AG04450 (cell line): Measurements from ENCODE around the gene BGN. TPM values are rescaled to one million over a fixed set of nuclear protein-coding genes. Genes with fewer than 3 reads are reported as not detected.

Experiments used
- CTCF ChIA-PET: fragments of 300-600, 350-600 bp; formaldehyde crosslinking; extraction: SDS; loops from one replicate; lab custom pipeline; 2022; ENCODE audit warnings: antibody characterized with exemption, inconsistent platforms; lab: Charles Lee
- POLR2A ChIA-PET: fragments of 350-600 bp; formaldehyde crosslinking; extraction: SDS; loops from one replicate; lab custom pipeline; 2021; ENCODE audit warnings: antibody characterized with exemption, inconsistent platforms; lab: Yijun Ruan, JAX
- DNase-seq: peaks from one replicate; pipeline ENCODE4 v3.0.0-alpha.2; 2011; ENCODE audit warnings: low read depth, low spot score
- H3K27ac ChIP-seq: one replicate; pipeline ENCODE4 v1.5.1; 2012; ENCODE audit warnings: low read depth, low read length, control low read depth
- H3K27me3 ChIP-seq: one replicate; pipeline ENCODE4 v1.6.0; 2012; ENCODE audit warnings: low read length; ENCODE audit not compliant: control insufficient read depth, insufficient read depth
- H3K4me3 ChIP-seq: 2 replicates; pipeline ENCODE4 v1.5.1; 2011; ENCODE audit warnings: mild to moderate bottlenecking, low read depth, low read length, control low read depth
- H3K9me3 ChIP-seq: 2 replicates; pipeline ENCODE4 v1.5.1; 2012; ENCODE audit warnings: low read length; ENCODE audit not compliant: control insufficient read depth, insufficient read depth
- CTCF ChIP-seq: IDR thresholded peaks from 2 replicates; pipeline ENCODE4 v1.5.1; 2011; ENCODE audit warnings: low read depth, low read length, control low read depth, inconsistent platforms
- polyA plus RNA-seq: library from polyadenylated mRNA; depleted of rRNA; stranded (reverse); fragments of >200 nt; gene quantifications from 2 replicates; pipeline ENCODE4 v1.2.3, GENCODE V29; 2011

Gene BGN
- polyA plus RNA-seq, 1 experiment = 97.2 TPM

GRCh38 chrX:153486171-153486570 lies 8.6 kb upstream of the BGN start:
- no peak overlapping the region for H3K4me3 ChIP-seq
- no peaks in the 10 kb centered on the region for H3K9me3 ChIP-seq
- CTCF ChIA-PET = no interaction called here
- H3K27me3 ChIP-seq = no peaks in the 10 kb centered on the region
- POLR2A ChIA-PET = no interaction called here
- no peak for DNase-seq
- no peak for TF ChIP-seq CTCF
- H3K27ac ChIP-seq = no peak overlapping the region

GRCh38 chrX:153487590-153488071 lies 7.1 kb upstream of the BGN start:
- DNase-seq = no peak
- POLR2A ChIA-PET = no interaction called here
- CTCF ChIA-PET = interaction anchor here (0.6 kb wide), 1 partner anchor 15 kb away, joined by 3 read pairs; no protein-coding TSS in a partner anchor
- H3K9me3 ChIP-seq = no peaks in the 10 kb centered on the region
- peak overlapping the region; percentile 39 for H3K27ac ChIP-seq
- no peak overlapping the region for H3K4me3 ChIP-seq
- H3K27me3 ChIP-seq = no peaks in the 10 kb centered on the region
- no peak for TF ChIP-seq CTCF

DNA sequence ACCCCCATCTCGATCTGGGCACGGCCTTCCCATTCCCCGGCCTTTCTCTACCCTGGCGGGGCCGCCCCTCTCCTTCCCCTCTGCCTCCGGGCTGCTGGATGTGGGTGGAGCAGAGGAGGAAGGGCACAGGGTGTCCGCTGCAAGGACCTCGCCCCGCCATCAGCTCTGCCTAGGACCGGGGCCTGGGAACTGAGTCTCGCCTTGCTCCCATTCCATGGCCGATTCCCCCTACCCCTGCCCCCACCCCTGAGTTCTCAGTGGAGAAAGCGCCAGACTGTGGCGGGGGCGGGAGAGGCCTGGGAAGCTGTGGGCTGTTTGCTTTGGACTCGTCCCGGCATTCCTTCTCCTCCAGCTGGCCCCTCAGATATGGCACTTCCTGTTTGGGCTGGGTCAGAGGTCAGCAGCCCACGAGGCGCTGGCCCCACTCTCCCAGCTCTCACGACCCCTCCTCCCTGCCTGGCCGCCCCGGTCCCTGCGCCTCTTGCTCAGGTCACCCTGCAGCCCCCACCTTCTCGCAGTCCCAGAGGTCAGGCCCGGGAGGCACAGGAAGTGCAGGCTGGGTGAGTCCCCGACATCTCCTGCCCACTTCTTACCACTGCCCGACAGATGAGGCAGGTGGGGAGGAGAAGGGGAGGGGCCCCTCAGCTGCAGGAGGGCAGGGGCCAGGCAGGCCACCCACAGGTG lies 6.4 kb upstream of the BGN start:
- no peaks in the 10 kb centered on the region for H3K9me3 ChIP-seq
- no peak for DNase-seq
- H3K27me3 ChIP-seq = no peaks in the 10 kb centered on the region
- CTCF ChIA-PET = interaction anchor here (3.9 kb wide), 1 partner anchor 17 kb away, joined by 18 read pairs; the partner anchor contains the start of gene HAUS7
- POLR2A ChIA-PET = interaction anchor here (0.7 kb wide), 1 partner anchor 11 kb away, joined by 4 read pairs; no protein-coding TSS in a partner anchor
- no peak overlapping the region for H3K4me3 ChIP-seq
- peak overlapping the region; percentile 39 for H3K27ac ChIP-seq
- no peak for TF ChIP-seq CTCF

- TF ChIP-seq CTCF = no peak
- DNase-seq = no peak
- H3K9me3 ChIP-seq = no peaks in the 10 kb centered on the region
- no peaks in the 10 kb centered on the region for H3K27me3 ChIP-seq
- H3K27ac ChIP-seq = no peak overlapping the region
- H3K4me3 ChIP-seq = no peak overlapping the region
- ChIA-PET POLR2A (no interaction called here), CTCF (interaction anchor here (0.9 to 3.9 kb wide), 2 partner anchors 19 to 49 kb away, joined by 3 to 18 read pairs; partner anchors contain the start of gene HAUS7)
Measured at GRCh38 chrX:153490217-153490930, 4.4 kb upstream of the BGN start.
